Thoracic aorta (tissue), 2 donors: ENCODE measurements around the gene PHLDB2. TPM values are rescaled to one million over a fixed set of nuclear protein-coding genes. Genes with fewer than 3 reads are reported as not detected.
A peak's percentile ranks its signal among the peaks of the same experiment; 100 is the strongest.

Source experiments
- ATAC-seq: fragments of 150-250 bp; one replicate; pipeline ENCODE4 v1.8.0; 2017; ENCODE audit warnings: low read depth; ENCODE audit not compliant: insufficient number of reproducible peaks, low FRiP score
- DNase-seq: peaks from one replicate; pipeline ENCODE4 v3.0.0-alpha.2; 2020; ENCODE audit warnings: low spot score
- H3K27ac ChIP-seq, 2 donors: fragments of 200-600 bp; sonication (generic); 1 replicate in 1 of 2; 2 replicates in 1 of 2; pipeline ENCODE4 v1.5.1; 2016; ENCODE audit warnings: mild to moderate bottlenecking in 2 of 2, moderate library complexity in 2 of 2
- H3K27me3 ChIP-seq: fragments of 200-600 bp; sonication (generic); replicated peaks from 2 replicates; pipeline ENCODE4 v1.6.0; 2016; ENCODE audit warnings: mild to moderate bottlenecking; ENCODE audit not compliant: insufficient read depth
- H3K36me3 ChIP-seq: fragments of 200-600 bp; sonication (generic); one replicate; pipeline ENCODE4 v1.5.1; 2016
- H3K4me1 ChIP-seq, 2 donors: fragments of 200-600 bp; sonication (generic); 1 replicate in 1 of 2; 2 replicates in 1 of 2; pipeline versions ENCODE4 v1.5.1 to v1.6.0; 2016; ENCODE audit warnings: low read depth in 2 of 2, mild to moderate bottlenecking in 1 of 2; ENCODE audit not compliant: control insufficient read depth in 1 of 2
- H3K4me3 ChIP-seq: fragments of 200-600 bp; sonication (generic); 2 replicates; pipeline ENCODE4 v1.5.1; 2016; ENCODE audit warnings: mild to moderate bottlenecking
- H3K9me3 ChIP-seq: fragments of 200-600 bp; sonication (generic); 2 replicates; pipeline ENCODE4 v1.5.1; 2016
- total RNA-seq, 2 donors: library from RNA; depleted of rRNA; stranded (reverse); fragments of >200 nt; gene quantifications; one replicate each; pipeline versions ENCODE4 v1.1.0 to v1.2.3, GENCODE V29; 2016
- TF ChIP-seq, protein P1 (sequence below): fragments of 200-600 bp; sonication (generic); IDR thresholded peaks from one replicate; pipeline ENCODE4 v1.5.1; 2019; ENCODE audit warnings: antibody characterized with exemption

The PHLDB2 gene
- total RNA-seq, 2 donors from 2014 or later, result 99.0 to 140 TPM

DNA sequence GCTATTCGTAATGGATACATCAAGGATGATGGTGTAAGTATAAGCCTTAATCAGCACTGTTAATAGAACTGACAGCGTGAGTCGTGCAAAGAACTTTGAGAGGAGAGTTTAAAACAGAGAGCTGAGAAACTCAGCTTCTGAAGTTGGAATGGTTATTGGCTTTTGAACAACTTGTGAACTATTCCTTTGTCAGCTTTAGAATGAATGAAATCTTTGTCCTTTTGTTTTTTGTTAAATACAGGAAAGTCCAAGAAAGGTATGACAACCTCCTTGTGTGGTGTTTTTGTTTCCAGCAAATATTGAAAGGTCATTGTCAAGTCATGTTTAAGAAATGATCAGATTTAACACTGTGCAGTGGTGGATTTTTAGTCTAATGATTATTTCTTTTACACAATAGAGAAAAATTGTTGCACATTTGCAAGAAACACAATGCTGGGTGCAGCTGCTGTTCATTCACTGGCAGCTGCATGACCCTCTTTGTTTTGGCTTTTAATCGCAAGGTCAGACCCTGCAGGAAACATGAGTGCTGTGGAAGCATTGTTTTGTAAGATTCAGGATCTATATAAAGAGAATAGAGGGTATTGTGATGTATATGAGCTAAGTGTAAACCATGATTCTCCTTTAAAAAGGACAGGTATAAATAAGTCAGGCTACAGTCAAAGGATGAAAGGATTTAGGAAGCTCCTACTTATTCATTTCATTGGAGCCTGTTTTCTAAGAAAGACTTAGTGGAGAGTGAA, 98.1 kb downstream of the PHLDB2 start:
- Histone ChIP-seq H3K4me1 (peaks cover 0 to 4% of the 10 kb centered on the region in 2 donors), H3K27me3 (no peaks in the 10 kb centered on the region), H3K27ac (no peak overlapping the region), H3K4me3 (no peak overlapping the region), H3K36me3 (peaks cover 10% of the 10 kb centered on the region), H3K9me3 (no peaks in the 10 kb centered on the region)
- TF ChIP-seq, protein P1, sequence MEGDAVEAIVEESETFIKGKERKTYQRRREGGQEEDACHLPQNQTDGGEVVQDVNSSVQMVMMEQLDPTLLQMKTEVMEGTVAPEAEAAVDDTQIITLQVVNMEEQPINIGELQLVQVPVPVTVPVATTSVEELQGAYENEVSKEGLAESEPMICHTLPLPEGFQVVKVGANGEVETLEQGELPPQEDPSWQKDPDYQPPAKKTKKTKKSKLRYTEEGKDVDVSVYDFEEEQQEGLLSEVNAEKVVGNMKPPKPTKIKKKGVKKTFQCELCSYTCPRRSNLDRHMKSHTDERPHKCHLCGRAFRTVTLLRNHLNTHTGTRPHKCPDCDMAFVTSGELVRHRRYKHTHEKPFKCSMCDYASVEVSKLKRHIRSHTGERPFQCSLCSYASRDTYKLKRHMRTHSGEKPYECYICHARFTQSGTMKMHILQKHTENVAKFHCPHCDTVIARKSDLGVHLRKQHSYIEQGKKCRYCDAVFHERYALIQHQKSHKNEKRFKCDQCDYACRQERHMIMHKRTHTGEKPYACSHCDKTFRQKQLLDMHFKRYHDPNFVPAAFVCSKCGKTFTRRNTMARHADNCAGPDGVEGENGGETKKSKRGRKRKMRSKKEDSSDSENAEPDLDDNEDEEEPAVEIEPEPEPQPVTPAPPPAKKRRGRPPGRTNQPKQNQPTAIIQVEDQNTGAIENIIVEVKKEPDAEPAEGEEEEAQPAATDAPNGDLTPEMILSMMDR, result no peak
- ATAC-seq, result no peak
- no peak for DNase-seq

DNA sequence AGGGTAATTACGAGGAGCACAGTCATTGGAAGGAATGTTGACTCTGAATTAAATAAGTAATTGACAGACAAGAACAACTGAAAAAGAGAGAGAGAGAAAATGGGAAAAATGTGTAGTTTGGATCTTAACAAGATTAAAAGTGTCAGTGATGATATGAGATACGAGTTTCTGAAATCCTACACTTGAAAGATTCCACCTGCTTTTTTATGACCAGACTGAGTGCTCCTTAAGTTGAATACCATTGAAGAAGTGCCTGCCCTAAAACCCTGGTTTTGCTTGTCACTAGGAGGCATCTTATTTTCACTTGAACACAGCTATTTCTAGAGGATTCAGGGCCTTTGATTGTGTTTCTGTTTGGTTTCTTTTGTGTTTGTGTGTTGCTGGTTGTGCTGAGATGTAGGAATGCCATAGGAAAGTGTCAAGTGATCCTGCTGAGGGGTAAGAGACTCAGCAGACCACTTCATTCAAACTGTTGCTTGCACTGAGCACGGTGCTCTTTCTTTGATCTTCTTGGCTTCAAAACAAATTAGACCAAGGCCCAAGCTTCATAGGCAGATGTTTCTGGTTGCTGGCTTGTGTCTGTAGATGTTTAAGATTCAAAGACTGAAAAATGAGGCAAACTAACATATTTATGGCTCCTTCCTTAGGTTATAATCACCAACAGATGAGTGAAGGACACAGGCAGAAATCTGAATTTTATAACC, 102.5 kb downstream of the PHLDB2 start:
- TF ChIP-seq, protein P1, result no peak
- no peak overlapping the region for H3K4me3 ChIP-seq
- H3K36me3 ChIP-seq, result peaks cover 3% of the 10 kb centered on the region
- H3K9me3 ChIP-seq, result no peaks in the 10 kb centered on the region
- no peak for DNase-seq
- no peak overlapping the region for H3K27ac ChIP-seq
- H3K4me1 ChIP-seq, result peaks cover 0 to 4% of the 10 kb centered on the region in 2 donors
- no peak for ATAC-seq
- no peaks in the 10 kb centered on the region for H3K27me3 ChIP-seq

DNA sequence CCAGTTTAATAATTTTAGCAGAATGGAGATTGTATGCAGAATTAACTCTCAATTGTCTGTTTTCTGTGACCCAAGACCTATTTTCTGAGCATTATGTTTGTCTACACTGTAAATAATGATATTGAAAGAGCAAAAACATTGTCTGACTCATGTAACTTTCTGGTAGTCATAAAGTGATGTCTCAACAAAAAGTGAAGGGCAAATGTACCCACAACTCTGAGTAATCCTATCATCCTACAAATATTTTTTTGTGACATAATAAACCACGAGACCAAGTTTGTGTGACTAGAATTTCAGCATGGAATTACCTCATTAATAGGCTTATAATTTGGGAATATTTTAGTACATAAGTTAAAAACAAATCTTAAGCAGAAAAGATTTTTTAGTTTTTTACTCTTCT, 104.4 kb downstream of the PHLDB2 start:
- H3K4me3 ChIP-seq, result no peak overlapping the region
- H3K36me3 ChIP-seq, result peaks cover 3% of the 10 kb centered on the region
- H3K27ac ChIP-seq, result no peak overlapping the region
- TF ChIP-seq, protein P1, result no peak
- H3K27me3 ChIP-seq, result no peaks in the 10 kb centered on the region
- no peaks in the 10 kb centered on the region for H3K9me3 ChIP-seq
- no peak for ATAC-seq
- H3K4me1 ChIP-seq, result peaks cover 0 to 16% of the 10 kb centered on the region in 2 donors
- DNase-seq, result no peak

DNA sequence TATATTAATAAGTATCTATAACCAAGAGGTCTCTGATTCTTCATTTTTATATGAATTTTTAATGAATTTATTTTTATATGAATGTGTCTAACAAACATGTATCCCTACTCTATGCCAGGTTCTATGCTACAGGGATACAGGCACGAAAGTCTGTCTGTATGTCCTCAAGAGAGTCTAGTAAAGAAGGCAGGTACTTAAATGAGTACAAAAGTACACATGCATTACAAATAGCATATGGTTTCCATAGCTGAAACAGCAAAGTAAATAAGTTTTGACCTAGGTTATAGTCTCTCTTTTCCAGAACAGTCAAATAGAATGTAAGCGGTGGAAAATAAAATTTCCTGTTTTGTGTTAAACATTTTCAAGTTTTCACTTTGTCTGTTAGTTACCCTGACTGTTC, 106.4 kb downstream of the PHLDB2 start:
- TF ChIP-seq, protein P1, result no peak
- H3K4me1 ChIP-seq, result peaks cover 0 to 23% of the 10 kb centered on the region in 2 donors

DNA sequence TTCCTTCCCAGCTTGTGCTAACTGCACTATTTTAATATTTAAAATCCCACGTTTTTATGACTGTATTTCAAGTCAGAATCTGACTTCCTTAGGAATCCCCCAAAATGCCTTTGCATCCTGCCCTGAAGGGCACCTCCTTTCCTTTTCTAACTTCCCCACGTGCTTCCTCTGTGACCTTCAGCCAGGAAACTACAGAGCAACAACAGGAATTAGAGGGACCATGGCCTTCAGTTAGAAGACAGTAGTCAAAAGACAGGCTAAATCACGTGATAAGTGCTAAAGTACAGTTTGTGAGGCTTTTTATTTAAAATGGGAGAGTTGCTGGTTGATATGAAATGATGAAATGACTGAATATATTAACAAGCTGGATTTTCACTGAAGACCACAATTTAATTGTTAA, 108.0 kb downstream of the PHLDB2 start:
- Histone ChIP-seq H3K27ac (peak overlapping the region; percentile 13 to 53), H3K4me3 (no peak overlapping the region), H3K27me3 (no peaks in the 10 kb centered on the region), H3K36me3 (peaks cover 10% of the 10 kb centered on the region), H3K4me1 (peaks cover 0 to 23% of the 10 kb centered on the region in 2 donors), H3K9me3 (no peaks in the 10 kb centered on the region)
- no peak for DNase-seq
- TF ChIP-seq, protein P1, result no peak
- no peak for ATAC-seq

More for the DNA sequence above, 106.4 kb downstream of the PHLDB2 start:
- no peak overlapping the region for H3K27ac ChIP-seq
- peaks cover 10% of the 10 kb centered on the region for H3K36me3 ChIP-seq
- H3K4me3 ChIP-seq, result no peak overlapping the region
- H3K27me3 ChIP-seq, result no peaks in the 10 kb centered on the region
- no peak for DNase-seq
- no peaks in the 10 kb centered on the region for H3K9me3 ChIP-seq
- no peak for ATAC-seq
